Measurements from ENCODE around the gene ANTXRL.
"Not testable (repeated sequence)": the region's sequence is repeated elsewhere in the genome, so short reads cannot be mapped to it uniquely, and the experiment has no call there.

DNA sequence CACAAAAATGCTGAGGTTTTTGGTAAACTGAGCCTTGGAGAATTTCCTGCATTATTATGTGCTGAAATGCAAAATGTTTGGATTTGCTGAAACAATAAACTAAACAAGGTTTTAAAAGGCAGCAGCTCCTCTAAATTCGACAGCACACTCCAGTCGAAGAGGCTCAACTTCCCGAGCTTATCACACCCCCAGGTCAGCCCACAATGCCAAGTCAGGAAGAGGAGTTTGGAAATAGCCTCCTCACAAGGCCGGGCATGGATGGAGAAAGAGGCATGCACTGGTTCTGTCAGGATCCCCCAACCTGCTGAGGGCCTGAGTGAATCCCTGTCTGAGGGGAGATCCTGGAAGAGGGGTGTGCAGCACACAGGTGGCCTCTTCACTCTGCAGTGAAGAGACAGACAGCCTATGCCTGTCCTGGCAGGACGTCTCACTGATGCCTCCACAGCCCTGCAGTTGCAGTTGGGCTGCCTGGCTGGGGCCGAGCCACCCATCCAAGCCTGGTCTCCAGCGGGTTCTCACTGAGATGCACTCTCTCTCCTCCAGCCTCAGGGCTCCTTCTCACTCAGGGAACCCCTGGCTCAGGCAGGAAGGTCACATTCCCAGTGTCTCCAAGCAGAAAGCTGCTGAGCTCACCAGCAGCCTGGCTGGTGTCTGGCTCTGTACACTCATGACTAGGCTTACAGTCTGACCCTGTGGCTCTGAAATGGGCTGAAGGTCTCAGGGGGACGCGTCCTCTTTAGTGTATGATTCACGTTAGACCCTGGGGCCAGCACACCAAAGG lies 40.2 kb upstream of the ANTXRL start:
- TF ChIP-seq, protein P1, sequence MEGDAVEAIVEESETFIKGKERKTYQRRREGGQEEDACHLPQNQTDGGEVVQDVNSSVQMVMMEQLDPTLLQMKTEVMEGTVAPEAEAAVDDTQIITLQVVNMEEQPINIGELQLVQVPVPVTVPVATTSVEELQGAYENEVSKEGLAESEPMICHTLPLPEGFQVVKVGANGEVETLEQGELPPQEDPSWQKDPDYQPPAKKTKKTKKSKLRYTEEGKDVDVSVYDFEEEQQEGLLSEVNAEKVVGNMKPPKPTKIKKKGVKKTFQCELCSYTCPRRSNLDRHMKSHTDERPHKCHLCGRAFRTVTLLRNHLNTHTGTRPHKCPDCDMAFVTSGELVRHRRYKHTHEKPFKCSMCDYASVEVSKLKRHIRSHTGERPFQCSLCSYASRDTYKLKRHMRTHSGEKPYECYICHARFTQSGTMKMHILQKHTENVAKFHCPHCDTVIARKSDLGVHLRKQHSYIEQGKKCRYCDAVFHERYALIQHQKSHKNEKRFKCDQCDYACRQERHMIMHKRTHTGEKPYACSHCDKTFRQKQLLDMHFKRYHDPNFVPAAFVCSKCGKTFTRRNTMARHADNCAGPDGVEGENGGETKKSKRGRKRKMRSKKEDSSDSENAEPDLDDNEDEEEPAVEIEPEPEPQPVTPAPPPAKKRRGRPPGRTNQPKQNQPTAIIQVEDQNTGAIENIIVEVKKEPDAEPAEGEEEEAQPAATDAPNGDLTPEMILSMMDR (IDR thresholded peaks at IDR 0.05): not testable (repeated sequence)
- not testable (repeated sequence) for TF ChIP-seq EP300, POLR2A, POLR2AphosphoS5 (IDR thresholded peaks at IDR 0.05)
